ENCODE results near the gene PPFIBP1.
"Not testable (repeated sequence)": the region's sequence is repeated elsewhere in the genome, so short reads cannot be mapped to it uniquely, and the experiment has no call there.

PPFIBP1 gene

GRCh38 chr12:27598866-27599265 is 74.9 kb downstream of the PPFIBP1 start:
- not testable (repeated sequence) for DNase-seq

DNA sequence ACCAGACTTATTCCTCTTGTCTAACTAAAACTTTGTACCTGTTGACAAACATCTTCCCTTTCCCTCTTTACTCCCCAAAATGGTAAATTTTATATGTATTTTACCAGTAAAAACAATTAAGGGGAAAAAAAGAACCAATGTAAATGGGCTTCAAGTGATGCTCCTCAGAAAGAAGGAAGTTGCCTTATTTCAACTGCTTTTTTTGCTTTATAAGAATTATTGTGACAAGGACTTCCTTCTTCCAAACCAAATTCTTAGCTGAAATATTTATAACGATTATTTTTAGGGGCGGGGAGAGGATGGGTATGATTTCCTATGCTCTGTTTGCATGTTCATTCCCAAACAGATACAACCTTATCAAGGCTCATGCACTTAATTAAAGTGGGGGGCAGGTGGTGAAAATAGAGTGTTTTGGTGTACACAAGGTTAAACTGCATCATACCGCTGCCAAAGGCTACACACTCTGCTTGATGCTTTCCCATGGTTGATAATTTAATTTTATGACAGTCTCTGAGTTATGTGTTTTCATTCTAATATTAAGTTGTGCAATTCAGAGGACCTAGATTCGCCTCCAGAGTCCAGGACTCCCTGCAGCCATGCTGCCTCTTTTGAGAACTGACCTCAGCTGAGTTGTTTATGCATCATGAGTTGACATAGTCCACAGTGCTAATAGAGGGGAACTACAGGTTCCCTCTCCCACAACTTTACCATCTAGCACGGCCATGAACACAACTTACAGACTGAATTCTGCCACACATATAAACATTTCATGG is 77.2 kb downstream of the PPFIBP1 start:
- not testable (repeated sequence) for DNase-seq

DNA sequence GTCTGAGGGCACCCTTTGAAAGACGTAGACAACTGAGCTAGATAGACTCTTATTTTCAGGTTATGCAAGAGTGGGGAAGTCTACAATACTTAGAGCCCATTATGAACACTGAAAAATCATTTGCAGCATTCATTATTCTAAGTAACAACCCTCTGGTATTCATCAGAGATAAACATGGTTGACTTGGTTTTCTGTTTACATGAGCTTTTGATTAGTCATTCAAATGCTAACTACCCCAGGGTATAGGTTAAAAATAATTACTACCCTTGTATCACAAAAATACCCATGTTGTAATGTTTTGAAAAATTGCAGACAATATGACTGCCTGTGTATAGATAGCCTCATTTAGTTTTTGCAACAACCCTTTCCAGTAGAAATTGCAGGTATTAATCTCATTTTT is 78.5 kb downstream of the PPFIBP1 start:
- DNase-seq: no peak

GRCh38 chr12:27604431-27604830 is 80.4 kb downstream of the PPFIBP1 start:
- no peak for DNase-seq

GRCh38 chr12:27606986-27607385 is 83.0 kb downstream of the PPFIBP1 start:
- DNase-seq: no peak

DNA sequence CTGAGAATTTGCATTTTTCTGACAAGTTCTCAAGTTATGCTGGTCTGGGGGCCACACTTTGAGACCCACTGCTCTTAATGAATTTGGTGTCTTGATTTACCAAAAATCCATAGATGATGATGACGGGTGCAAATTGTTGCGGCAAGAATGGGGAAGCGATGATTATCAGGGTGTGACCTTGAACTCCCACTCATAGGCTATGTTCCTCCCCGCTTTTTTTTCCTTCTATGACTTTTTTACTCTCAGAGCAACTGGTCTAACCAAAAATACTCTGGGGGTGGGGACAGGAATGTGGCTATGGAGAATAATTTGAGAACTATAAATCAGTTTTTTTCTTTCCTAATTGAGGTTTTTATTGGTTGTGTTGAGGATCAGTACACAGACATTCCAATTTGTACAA is 83.6 kb downstream of the PPFIBP1 start:
- no peak for DNase-seq

DNA sequence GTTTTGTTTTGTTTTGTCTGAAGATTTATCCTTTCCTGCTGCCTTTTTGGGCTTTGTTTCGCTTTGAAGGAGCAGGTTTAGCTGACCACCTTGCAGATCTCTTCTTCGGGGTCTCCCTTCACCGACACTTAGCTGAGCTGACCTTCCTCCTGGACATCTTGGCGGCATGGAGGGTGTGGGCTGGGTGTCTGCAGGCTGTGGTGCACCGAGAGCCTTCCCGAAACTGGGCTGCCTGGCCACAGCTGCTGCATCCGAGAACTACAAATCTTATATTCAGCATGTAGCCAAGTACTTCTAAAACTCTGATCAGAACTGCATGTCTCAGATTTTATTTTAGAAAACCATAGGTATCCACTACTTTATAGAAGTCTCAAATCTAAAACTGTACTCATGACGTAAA is 84.9 kb downstream of the PPFIBP1 start:
- no peak for DNase-seq

DNA sequence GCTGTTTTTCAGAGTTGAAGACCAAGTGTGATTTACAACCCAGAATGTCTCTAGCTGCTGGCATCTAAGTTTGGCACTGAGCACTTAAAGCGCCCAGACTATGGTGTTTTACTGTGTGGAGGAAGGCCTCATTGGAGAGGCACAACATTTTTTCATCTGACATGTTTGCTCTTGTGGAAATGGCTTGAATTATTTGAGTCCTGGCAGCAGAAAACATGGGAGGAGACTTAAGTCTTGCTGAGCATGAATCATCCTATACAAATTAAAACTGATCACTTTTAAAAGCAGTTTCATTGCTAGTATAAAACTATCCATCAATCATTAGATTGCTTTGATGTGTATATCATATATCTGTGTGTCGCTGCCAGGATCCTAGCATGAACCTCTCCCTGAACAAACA is 86.4 kb downstream of the PPFIBP1 start:
- DNase-seq: no peak

GRCh38 chr12:27614386-27614785 is 90.4 kb downstream of the PPFIBP1 start:
- DNase-seq: no peak

DNA sequence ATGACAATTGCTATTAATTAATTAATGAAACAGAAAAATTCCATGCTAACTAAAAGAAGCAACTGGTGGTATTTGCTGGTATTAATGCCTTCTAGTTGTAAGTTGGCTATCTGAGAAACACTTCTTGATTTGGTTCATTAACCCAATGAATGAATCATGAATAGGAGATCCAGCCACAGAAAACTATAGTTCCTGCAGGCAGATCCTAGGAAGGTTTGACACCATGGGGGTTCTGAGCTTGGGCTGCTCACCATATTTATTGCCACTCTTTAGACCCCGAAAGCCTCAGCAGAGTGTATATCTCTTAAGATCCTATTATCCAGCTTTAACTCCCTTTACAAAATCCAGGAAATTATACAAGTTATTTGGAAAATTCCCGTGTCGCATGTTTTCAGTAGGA is 90.9 kb downstream of the PPFIBP1 start:
- no peak for DNase-seq

DNA sequence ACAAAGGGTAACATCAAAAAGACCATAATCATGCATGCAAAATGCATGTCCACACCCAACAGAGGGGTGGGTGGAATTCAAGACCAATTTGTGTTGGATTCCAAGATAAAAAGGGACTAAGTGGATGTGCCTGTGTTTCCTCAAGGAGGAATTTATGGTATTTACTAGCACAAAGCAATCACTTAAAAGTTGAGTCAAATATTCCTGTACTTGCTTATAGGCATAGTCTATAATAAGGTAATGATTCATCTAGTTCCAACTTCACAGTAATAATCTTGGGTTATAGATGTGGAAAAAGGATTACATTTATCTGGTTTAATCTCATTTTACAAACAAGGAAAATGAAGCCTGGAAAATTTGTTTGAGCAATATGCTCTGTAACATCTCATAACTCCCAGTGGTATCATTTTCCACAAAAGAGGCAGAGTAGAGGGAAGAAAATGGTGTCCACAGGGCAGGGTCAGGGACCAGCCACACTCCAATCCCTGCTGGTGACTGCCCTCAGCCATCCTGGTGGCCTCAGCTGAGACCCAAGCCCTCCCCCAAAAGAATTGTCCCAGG is 91.4 kb downstream of the PPFIBP1 start:
- no peak for DNase-seq

GRCh38 chr12:27616356-27617142 is 92.5 kb downstream of the PPFIBP1 start:
- DNase-seq: no peak

GRCh38 chr12:27618836-27619235 is 94.8 kb downstream of the PPFIBP1 start:
- no peak for DNase-seq

GRCh38 chr12:27619308-27619707 is 95.3 kb downstream of the PPFIBP1 start:
- no peak for DNase-seq

GRCh38 chr12:27620121-27620520 is 96.1 kb downstream of the PPFIBP1 start:
- no peak for DNase-seq

DNA sequence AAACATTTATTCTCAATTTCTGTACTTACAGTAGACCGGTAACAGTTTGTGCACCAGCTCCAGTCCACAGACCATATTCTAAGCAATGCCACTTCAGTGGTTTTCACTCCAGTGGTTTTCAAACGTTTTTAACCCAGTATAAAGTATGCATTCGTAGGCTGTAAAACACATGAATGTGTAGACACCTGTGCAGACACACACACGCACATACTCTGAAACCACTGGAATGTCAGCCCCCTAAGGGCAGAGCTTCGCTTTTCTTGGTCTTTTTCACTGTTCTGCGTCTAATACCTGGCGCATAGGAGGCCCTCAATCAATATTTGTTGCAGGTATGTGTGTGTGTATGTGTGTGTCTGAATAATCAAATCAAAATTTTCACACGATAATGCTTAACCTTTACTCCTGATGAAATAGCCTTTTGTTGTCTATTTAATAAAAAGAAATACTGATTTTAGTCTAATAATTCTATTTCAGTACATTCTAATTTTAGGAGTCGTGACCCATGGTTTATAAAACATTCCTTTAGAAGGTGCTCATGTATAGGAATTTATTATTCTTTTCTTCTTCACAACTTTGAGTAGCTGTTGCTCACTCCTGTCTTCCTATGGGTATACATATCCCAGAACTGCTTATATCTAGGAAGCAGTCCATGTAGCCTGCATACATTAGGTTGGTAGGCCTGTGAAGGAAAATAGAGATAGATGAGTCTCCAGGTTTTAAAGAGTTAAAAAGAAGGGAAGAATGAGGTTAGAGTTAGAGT is 98.6 kb downstream of the PPFIBP1 start:
- no peak for DNase-seq

- no peak for DNase-seq
Observed at GRCh38 chr12:27623645-27624044, 99.6 kb downstream of the PPFIBP1 start.

DNA sequence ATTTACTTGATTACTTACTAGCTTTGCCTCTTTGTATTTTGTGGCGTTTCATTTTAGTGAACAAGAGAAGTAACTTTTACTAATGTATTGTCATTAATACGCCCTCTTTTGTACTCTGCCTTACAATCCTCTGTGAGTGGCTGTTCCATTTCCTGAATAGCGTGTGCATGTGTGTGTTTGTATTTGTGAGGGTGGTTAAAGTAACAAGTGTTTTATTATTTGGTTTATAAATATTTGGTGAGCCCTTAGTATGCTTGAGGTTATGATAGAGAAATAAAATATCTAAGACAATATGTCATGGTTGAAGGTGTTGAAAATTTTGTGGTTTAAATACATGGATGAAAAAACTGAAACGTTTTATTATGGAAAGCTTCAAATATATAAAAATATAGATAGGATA is 100.6 kb downstream of the PPFIBP1 start:
- DNase-seq: no peak

DNA sequence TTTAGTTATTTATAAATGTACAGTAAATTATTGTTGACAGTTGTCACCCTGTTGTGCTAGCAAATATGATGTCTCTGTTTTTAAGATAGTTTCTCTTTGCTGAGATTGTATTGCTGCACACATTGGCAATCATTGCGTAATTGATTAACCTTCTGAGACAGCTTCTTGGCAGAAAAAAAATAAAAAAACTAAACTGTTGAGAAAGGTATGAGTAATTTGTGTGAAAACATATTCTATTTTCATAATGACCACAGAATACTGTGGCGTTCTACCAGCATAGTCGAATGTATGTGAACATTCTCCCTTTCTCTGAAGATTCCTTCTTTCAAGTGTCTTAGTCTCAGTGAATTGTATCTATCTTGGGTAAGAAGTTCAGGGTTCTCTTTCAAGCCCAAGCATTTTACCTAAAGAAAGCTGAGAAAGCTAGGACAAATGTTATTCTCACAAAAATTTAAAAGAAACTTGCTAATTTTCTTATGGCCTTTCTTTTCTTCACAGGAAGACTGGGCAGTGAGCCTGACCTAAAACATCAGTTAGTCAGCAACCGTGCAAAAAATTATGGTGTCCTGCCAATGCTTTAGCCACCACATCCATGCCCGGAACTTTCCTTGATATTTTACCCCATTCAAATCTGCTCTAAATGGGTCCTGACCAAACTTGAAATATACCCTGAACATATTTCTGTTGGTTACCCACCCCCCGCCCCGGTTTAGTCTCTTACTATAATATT is 103.3 kb downstream of the PPFIBP1 start:
- no peak for DNase-seq

DNA sequence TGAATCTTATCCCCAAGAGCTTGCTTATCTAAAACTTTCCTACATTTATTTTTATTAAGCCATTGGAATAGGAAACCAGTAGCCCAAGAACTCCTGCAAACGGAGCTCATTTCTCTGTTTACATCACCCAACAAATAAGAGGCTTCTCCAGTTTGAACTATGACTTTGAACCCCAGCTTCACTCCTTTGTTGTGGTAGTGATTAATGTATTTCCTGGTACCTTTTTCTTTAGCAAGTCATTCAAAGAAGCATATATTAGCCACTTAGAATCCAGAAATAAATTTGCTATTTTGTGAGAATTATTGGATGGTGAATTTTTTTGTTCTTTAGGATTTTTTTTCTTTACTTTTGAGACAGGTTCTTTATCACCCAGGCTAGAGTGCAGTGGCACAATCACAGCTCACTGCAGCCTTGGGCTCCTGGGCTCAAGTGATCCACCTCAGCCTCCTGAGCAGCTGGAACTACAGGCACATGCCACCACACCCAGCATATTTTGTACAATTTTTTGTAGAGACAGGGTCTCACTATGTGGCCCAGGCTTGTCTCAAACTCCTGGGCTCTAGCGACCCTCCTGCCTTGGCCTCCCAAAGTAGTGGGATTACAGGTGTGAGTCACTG is 104.0 kb downstream of the PPFIBP1 start:
- not testable (repeated sequence) for DNase-seq

DNA sequence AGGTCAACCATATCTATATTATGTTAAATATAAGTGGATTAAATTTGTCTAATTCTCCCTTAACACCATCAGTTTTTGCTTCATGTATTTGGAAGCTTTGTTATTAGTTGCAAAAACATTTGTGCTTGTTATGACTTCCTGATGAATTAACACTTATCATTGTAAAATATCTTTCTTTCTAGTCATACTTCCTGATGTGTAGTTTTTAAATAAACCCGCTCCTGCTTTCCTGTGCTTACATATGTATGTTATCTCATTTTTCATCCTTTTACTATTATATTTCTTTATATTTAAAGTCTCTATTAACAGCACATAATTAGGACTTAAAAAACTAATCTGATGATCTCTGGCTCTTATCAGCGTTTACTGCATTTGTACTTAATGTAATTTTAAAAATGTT is 106.2 kb downstream of the PPFIBP1 start:
- DNase-seq: not testable (repeated sequence)

- DNase-seq: no peak
Observed at GRCh38 chr12:27631365-27631764, 107.4 kb downstream of the PPFIBP1 start.

Measured in activated CD4-positive, alpha-beta T cell treated with anti-CD3 and anti-CD28 coated beads for 48 hours (primary cell).